ENCODE results near the gene CTNNBL1.

The CTNNBL1 gene

DNA sequence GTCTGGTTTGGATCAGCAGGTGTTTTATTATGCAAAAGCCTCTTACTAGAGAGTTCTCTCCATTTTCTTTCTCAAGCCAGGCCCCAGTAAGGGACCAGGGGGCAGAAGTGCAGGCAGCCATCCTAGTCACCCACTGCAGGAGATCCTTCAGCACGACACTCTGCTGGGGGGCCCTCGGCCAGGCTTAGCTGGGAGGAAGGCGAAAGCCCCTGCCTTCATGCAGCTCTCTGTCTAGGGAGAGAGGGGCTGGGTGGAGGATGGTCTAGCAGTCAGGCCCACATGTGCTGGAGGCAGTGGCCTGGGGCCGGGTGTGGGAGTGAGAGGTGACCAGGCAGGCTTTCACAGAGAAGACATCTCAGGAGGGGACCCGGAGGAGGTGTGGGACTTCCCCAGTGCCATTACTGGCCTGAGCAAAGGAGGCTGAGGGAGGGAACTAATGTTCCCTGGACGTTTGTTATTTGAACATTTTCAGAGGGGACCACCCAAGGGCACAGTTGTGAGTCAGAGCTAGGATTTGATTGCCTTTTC lies 175.6 kb downstream of the CTNNBL1 start:
- H3K4me3 ChIP-seq (replicated peaks; ENCODE audit: low read depth, low read length), result no peak overlapping the region
- no peak for DNase-seq (ENCODE audit: extremely low read depth, low read depth)

DNA sequence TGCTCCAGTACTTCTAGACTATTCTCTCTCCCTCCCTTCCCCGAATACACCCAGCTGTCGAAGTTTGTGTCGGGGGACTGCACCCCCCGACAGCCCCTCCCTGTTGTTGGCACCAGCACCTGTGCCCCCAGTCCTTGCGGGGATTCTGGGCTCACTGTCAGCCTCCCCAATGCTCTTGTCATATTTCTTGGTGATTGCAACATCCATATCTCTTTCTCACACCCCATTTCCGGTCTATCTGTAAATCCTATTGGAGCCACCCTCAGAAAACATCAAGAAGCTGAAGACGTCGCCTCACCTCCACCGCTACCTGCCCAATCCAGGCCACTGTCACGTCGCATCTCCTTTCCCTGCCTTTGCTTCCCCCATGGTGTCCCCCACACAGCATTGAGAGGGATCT lies 176.5 kb downstream of the CTNNBL1 start:
- TF ChIP-seq, protein P1, sequence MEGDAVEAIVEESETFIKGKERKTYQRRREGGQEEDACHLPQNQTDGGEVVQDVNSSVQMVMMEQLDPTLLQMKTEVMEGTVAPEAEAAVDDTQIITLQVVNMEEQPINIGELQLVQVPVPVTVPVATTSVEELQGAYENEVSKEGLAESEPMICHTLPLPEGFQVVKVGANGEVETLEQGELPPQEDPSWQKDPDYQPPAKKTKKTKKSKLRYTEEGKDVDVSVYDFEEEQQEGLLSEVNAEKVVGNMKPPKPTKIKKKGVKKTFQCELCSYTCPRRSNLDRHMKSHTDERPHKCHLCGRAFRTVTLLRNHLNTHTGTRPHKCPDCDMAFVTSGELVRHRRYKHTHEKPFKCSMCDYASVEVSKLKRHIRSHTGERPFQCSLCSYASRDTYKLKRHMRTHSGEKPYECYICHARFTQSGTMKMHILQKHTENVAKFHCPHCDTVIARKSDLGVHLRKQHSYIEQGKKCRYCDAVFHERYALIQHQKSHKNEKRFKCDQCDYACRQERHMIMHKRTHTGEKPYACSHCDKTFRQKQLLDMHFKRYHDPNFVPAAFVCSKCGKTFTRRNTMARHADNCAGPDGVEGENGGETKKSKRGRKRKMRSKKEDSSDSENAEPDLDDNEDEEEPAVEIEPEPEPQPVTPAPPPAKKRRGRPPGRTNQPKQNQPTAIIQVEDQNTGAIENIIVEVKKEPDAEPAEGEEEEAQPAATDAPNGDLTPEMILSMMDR (IDR thresholded peaks at IDR 0.05; ENCODE audit: low read depth, low read length, missing control alignments), result no peak
- no peak for DNase-seq (ENCODE audit: extremely low read depth, low read depth)

More for the DNA sequence above, 175.6 kb downstream of the CTNNBL1 start:
- TF ChIP-seq, protein P1 (IDR thresholded peaks at IDR 0.05; ENCODE audit: low read depth, low read length, missing control alignments), result no peak

DNA sequence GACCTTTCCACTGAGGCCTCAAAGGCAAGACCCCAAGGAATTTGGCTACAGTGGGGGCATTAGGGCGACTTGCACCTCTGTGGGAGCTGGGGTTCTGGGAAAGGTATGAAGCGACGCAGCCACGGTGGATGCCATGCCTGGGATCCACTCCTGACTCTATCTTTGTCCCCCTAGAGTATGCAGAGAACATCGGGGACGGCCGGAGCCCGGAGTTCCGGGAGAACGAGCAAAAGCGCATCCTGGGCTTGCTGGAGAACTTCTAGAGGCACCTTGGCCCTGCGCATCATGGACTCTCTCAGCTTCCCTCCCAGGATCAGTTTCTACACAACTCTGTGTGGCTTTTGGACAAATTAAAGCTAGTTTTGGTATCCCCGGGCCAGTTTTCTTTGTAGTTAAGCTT lies 177.9 kb downstream of the CTNNBL1 start:
- H3K4me3 ChIP-seq (replicated peaks; ENCODE audit: low read depth, low read length), result no peak overlapping the region
- TF ChIP-seq, protein P1 (IDR thresholded peaks at IDR 0.05; ENCODE audit: low read depth, low read length, missing control alignments), result no peak
- DNase-seq (ENCODE audit: extremely low read depth, low read depth), result no peak

More for the DNA sequence above, 176.5 kb downstream of the CTNNBL1 start:
- H3K4me3 ChIP-seq (replicated peaks; ENCODE audit: low read depth, low read length), result no peak overlapping the region

DNA sequence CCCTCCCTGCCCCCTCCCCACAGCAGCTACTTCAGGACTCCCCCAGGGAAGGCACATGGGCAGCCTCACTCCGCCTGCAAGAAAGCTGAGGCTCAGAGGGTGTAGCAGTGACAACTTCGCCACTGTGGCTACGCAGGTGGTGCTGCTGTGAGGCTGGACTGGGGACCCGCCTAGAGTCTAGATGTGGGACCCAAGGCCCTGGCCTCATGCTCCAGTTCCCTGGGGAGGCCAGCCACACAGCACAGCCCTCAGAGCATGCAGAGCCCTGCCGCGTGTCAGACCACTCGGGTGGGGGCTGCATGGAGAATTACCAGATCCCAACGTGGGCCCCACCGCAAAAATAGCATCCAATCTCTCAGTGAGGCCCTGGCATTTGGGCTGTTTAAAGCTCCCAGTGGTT lies 178.3 kb downstream of the CTNNBL1 start:
- TF ChIP-seq, protein P1 (IDR thresholded peaks at IDR 0.05; ENCODE audit: low read depth, low read length, missing control alignments), result no peak
- no peak overlapping the region for H3K4me3 ChIP-seq (replicated peaks; ENCODE audit: low read depth, low read length)
- no peak for DNase-seq (ENCODE audit: extremely low read depth, low read depth)

DNA sequence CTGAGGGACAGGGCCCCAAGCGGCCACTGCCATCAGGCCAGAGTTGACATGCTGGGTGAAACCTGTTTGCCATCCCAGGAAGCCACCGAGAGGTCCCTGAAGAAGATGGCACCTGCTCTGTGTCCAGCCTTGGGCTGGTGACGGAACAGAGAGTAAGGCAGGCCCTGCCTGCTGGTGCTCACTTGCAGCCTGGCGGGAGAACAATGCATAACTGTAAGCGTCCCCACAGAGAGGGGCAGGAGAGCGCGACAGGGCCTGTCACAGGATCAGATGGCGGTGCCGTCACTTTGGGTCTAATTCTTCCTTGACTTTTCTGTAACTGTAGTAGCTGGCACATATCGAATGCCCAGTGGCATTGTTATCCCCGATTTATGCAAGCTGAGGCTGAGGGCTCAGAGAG lies 180.1 kb downstream of the CTNNBL1 start:
- no peak overlapping the region for H3K4me3 ChIP-seq (replicated peaks; ENCODE audit: low read depth, low read length)
- no peak for DNase-seq (ENCODE audit: extremely low read depth, low read depth)
- TF ChIP-seq, protein P1 (IDR thresholded peaks at IDR 0.05; ENCODE audit: low read depth, low read length, missing control alignments), result no peak

DNA sequence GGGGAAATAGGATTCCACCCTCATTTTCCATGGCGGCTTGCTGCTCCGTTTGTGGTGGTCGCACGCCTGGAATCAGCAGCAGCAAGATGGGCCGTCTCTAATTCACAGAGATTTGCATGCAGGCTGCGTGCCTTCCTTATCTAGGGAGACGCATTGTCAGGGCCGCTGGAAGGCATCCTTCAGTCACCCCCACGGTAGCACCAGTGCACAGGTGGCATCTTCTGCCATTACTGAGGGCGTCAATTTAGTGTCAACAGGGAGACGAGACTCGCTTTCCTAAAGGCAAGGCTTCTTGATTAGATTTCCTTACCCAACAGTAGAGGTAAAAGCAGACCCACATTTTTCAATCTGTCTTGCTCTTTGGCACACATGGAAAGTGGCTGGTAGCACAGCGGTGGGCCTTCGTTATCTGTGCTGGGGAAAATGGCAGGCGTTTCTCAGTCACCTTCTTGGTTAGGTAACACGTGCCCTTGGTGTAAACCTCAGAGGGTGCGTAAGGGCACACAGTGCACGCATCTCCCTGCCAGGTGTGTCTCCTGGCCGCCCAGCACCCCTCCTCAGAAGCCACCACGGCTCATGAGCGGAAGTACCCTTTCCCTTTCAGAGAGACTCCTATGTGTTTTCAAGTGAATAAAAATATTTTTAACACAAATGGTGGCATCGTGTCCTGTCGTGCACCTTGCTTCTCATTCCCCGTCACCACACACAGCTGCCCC lies 181.8 kb downstream of the CTNNBL1 start:
- no peak overlapping the region for H3K4me3 ChIP-seq (replicated peaks; ENCODE audit: low read depth, low read length)
- TF ChIP-seq, protein P1 (IDR thresholded peaks at IDR 0.05; ENCODE audit: low read depth, low read length, missing control alignments), result no peak
- no peak for DNase-seq (ENCODE audit: extremely low read depth, low read depth)
